T-helper 2 cell treated with Interferon-gamma antibody and Interleukin-4, amounts not matched to agents 5 μg/mL and 100 μg/mL, for 36 hours (primary cell): ENCODE measurements around the gene OR1E1.
"Not testable (repeated sequence)": the region's sequence is repeated elsewhere in the genome, so short reads cannot be mapped to it uniquely, and the experiment has no call there.

Source experiments
- DNase-seq: peaks from one replicate; pipeline ENCODE4 v3.0.0; 2021; ENCODE audit warnings: low spot score
- H3K27ac Mint-ChIP-seq: one replicate; pipeline ENCODE4 v1.8.0; 2021; ENCODE audit warnings: mild to moderate bottlenecking, mixed read lengths
- H3K27me3 Mint-ChIP-seq: one replicate; pipeline ENCODE4 v1.8.0; 2021; ENCODE audit warnings: low read depth, mixed read lengths
- H3K36me3 Mint-ChIP-seq: one replicate; pipeline ENCODE4 v1.8.0; 2021; ENCODE audit warnings: low read depth, mixed read lengths
- H3K4me1 Mint-ChIP-seq: one replicate; pipeline ENCODE4 v1.8.0; 2021; ENCODE audit warnings: low read depth, mixed read lengths
- H3K4me3 Mint-ChIP-seq: one replicate; pipeline ENCODE4 v1.8.0; 2022; ENCODE audit warnings: mild to moderate bottlenecking, moderate library complexity, mixed read lengths
- H3K9me3 Mint-ChIP-seq: one replicate; pipeline ENCODE4 v1.8.0; 2021; ENCODE audit warnings: mixed read lengths

OR1E1 gene

DNA sequence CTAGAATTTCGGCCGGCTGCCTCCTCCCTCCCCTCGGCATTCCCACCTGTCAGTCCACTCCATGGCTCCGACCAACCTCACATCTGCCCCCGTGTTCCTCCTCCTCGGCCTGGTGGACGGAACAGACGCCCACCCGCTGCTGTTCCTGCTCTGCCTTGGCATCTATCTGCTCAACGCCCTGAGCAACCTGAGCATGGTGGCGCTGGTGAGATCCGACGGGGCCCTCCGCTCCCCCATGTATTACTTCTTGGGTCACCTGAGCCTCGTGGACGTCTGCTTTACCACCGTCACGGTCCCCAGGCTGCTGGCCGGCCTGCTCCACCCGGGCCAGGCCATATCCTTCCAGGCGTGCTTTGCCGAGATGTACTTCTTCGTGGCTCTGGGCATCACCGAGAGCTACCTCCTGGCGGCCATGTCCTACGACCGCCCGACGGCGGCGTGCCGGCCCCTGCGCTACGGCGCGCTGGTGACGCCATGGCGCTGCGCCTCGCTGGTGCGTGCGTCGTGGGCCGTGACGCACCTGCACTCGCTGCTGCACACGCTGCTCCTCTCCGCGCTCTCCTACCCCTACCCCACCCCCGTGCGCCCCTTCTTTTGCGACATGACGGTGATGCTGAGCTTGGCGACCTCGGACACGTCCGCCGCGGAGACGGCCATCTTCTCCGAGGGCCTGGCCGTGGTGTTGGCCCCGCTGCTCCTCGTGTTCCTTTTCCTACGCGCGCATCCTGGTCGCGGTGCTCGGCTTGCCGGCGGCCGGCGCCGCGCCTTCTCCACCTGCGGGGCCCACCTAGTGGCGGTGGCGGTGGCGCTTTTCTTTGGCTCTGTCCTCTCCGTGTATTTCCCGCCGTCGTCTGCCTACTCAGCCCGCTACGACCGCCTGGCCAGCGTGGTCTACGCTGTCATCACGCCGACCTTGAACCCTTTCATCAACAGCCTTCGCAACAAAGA lies 12.1 kb downstream of the OR1E1 start, which contains the start of gene OR3A2:
OR3A2 (minus strand) TSS at position 440 of the 948 bp plus-strand sequence.
- H3K9me3 Mint-ChIP-seq = no peaks in the 10 kb centered on the region
- H3K4me1 Mint-ChIP-seq = no peaks in the 10 kb centered on the region
- peak; percentile 8 for DNase-seq
- H3K4me3 Mint-ChIP-seq = peak within 1 kb of the TSS; percentile 58
- no peaks in the 10 kb centered on the region for H3K36me3 Mint-ChIP-seq
- H3K27ac Mint-ChIP-seq = no peak within 1 kb of the TSS
- H3K27me3 Mint-ChIP-seq = peaks cover 13% of the 10 kb centered on the region

DNA sequence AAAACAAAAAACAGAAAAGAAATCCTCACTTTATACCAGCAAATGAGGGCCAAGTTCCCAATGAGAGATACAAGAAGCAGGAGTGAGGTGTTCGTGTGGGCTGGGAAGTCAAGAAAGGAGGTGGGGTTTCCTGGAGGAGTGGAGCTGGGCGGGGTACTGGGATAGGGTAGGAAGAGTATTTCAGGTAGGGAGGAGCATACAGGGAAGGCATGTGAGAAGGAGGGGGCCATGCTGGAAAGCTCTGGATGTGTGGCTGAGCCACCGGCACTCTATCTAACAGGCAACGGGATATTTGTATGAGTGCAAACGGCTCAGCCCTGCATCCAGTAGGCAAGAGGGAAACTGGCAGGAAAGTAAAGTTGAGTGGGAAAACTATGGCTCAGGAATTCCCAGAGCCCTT lies 16.3 kb downstream of the OR1E1 start:
- Mint-ChIP-seq H3K9me3 (no peaks in the 10 kb centered on the region), H3K4me3 (no peak overlapping the region), H3K36me3 (no peaks in the 10 kb centered on the region), H3K4me1 (no peaks in the 10 kb centered on the region), H3K27ac (no peak overlapping the region), H3K27me3 (peaks cover 4% of the 10 kb centered on the region)
- DNase-seq = no peak

DNA sequence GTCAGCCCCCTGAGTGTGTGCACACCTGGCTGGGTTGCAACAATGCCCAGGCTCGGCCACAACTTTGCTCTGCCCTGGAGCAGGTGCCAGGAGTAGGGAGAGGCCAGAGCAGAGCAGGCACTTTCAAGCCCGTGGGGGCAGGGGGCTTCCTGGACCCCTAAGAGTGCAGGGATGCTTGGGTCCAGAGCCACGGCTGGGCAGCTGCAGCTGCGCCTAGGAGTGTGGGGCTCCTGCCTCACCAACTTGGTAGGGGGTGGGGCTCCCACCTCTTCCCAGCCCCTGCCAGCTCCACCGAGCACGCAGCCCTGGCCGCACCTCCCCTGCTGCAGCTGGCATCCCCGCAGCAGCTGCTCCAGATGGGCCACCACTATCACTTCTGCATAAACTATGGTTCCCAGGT lies 19.9 kb downstream of the OR1E1 start:
- no peaks in the 10 kb centered on the region for H3K27me3 Mint-ChIP-seq
- H3K9me3 Mint-ChIP-seq = peaks cover 4% of the 10 kb centered on the region
- H3K27ac Mint-ChIP-seq = no peak overlapping the region
- no peaks in the 10 kb centered on the region for H3K4me1 Mint-ChIP-seq
- DNase-seq = no peak
- no peaks in the 10 kb centered on the region for H3K36me3 Mint-ChIP-seq
- H3K4me3 Mint-ChIP-seq = no peak overlapping the region

DNA sequence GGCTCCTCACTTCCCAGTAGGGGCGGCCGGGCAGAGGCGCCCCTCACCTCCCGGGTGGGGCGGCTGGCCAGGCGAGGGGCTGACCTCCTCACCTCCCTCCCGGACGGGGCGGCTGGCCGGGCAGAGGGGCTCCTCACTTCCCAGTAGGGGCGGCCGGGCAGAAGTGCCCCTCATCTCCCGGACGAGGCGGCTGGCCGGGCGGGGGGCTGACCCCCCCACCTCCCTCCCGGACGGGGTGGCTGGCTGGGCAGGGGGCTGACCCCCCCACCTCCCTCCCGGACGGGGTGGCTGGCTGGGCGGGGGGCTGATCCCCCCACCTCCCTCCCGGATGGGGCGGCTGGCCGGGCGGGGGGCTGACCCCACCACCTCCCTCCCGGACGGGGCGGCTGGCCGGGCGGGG lies 27.0 kb downstream of the OR1E1 start:
- H3K36me3 Mint-ChIP-seq, H3K9me3 Mint-ChIP-seq, H3K4me1 Mint-ChIP-seq, H3K27ac Mint-ChIP-seq, DNase-seq, H3K4me3 Mint-ChIP-seq, H3K27me3 Mint-ChIP-seq: not testable (repeated sequence)
